Liver (tissue), 9 donors: ENCODE measurements around the gene LSMEM2. TPM values are rescaled to one million over a fixed set of nuclear protein-coding genes. Genes with fewer than 3 reads are reported as not detected.

ENCODE experiments used
- DNase-seq: peaks from one replicate; pipeline ENCODE4 v3.0.0-alpha.2; 2017; ENCODE audit warnings: low spot score
- H3K27ac ChIP-seq, 2 donors: one replicate each; pipeline ENCODE4 v1.7.0; 2013; ENCODE audit warnings: inconsistent platforms in 2 of 2, low read length in 2 of 2, control low read depth in 1 of 2, low read depth in 1 of 2, mild to moderate bottlenecking in 1 of 2
- H3K27me3 ChIP-seq, 4 donors: one replicate each; pipeline versions ENCODE4 v1.6.1 to v1.7.0; 2013; ENCODE audit warnings: low read length in 3 of 4, inconsistent platforms in 1 of 4, mild to moderate bottlenecking in 1 of 4, moderate library complexity in 1 of 4; ENCODE audit not compliant: control insufficient read depth in 4 of 4, insufficient read depth in 4 of 4
- H3K36me3 ChIP-seq, 4 donors: one replicate each; pipeline versions ENCODE4 v1.6.1 to v1.7.0; 2013; ENCODE audit warnings: low read length in 3 of 4, mild to moderate bottlenecking in 3 of 4, low read depth in 1 of 4, moderate library complexity in 1 of 4; ENCODE audit not compliant: control insufficient read depth in 4 of 4, insufficient read depth in 3 of 4
- H3K4me1 ChIP-seq, 4 donors: one replicate each; pipeline versions ENCODE4 v1.6.1 to v1.7.0; 2013; ENCODE audit warnings: low read length in 3 of 4, mild to moderate bottlenecking in 3 of 4, moderate library complexity in 1 of 4; ENCODE audit not compliant: control insufficient read depth in 4 of 4, insufficient read depth in 4 of 4
- H3K4me3 ChIP-seq, 3 donors: one replicate each; pipeline versions ENCODE4 v1.6.1 to v1.7.0; 2013; ENCODE audit warnings: low read length in 3 of 3, control low read depth in 1 of 3, low read depth in 1 of 3, mild to moderate bottlenecking in 1 of 3
- H3K9ac ChIP-seq, 2 donors: one replicate each; pipeline ENCODE4 v1.7.0; 2013; ENCODE audit warnings: low read length in 2 of 2, mild to moderate bottlenecking in 2 of 2, moderate library complexity in 2 of 2, control low read depth in 1 of 2, low read depth in 1 of 2
- H3K9me3 ChIP-seq, 4 donors: one replicate each; pipeline versions ENCODE4 v1.6.1 to v1.7.0; 2013; ENCODE audit warnings: low read length in 3 of 4; ENCODE audit not compliant: control insufficient read depth in 4 of 4
- ATF3 ChIP-seq: IDR thresholded peaks from 2 replicates; pipeline ENCODE4 v1.6.1; 2016; ENCODE audit warnings: antibody characterized with exemption
- CTCF ChIP-seq: fragments of 150-350 bp; IDR thresholded peaks from 2 replicates; pipeline ENCODE4 v1.5.1; 2017; ENCODE audit warnings: improper control_type of control experiment, low read depth, low read length; ENCODE audit not compliant: missing input control
- EGR1 ChIP-seq, 2 donors: IDR thresholded peaks; 2 replicates each; pipeline ENCODE4 v1.6.1; 2016 to 2018; ENCODE audit warnings: antibody characterized with exemption in 2 of 2, low read depth in 2 of 2
- FOXA1 ChIP-seq: IDR thresholded peaks from 2 replicates; pipeline ENCODE4 v1.6.1; 2016; ENCODE audit warnings: antibody characterized with exemption
- FOXA2 ChIP-seq: IDR thresholded peaks from 2 replicates; pipeline ENCODE4 v1.6.1; 2016; ENCODE audit warnings: antibody characterized with exemption
- GABPA ChIP-seq, 2 donors: IDR thresholded peaks in 1 of 2; conservative IDR thresholded peaks in 1 of 2; 2 replicates each; pipeline ENCODE4 v1.6.1; 2016; ENCODE audit warnings: antibody characterized with exemption in 2 of 2, mild to moderate bottlenecking in 1 of 2, moderate library complexity in 1 of 2
- HNF4A ChIP-seq, 2 donors: conservative IDR thresholded peaks; 2 replicates each; pipeline ENCODE4 v1.6.1; 2016; ENCODE audit warnings: antibody characterized with exemption in 2 of 2, mild to moderate bottlenecking in 2 of 2
- HNF4G ChIP-seq: IDR thresholded peaks from 2 replicates; pipeline ENCODE4 v1.6.1; 2016; ENCODE audit warnings: antibody characterized with exemption
- JUND ChIP-seq, 2 donors: IDR thresholded peaks; 2 replicates each; pipeline ENCODE4 v1.6.1; 2016; ENCODE audit warnings: antibody characterized with exemption in 2 of 2
- MAX ChIP-seq: IDR thresholded peaks from 2 replicates; pipeline ENCODE4 v1.6.1; 2016; ENCODE audit warnings: antibody characterized with exemption
- NR2F2 ChIP-seq: IDR thresholded peaks from 2 replicates; pipeline ENCODE4 v1.6.1; 2016; ENCODE audit warnings: antibody characterized with exemption
- RAD21 ChIP-seq, 2 donors: IDR thresholded peaks; 2 replicates each; pipeline ENCODE4 v1.6.1; 2016; ENCODE audit warnings: antibody characterized with exemption in 2 of 2, mild to moderate bottlenecking in 2 of 2
- RXRA ChIP-seq, 2 donors: IDR thresholded peaks; 2 replicates each; pipeline ENCODE4 v1.6.1; 2017 to 2018; ENCODE audit warnings: antibody characterized with exemption in 2 of 2, mild to moderate bottlenecking in 1 of 2
- SP1 ChIP-seq: IDR thresholded peaks from 2 replicates; pipeline ENCODE4 v1.6.1; 2018; ENCODE audit warnings: antibody characterized with exemption, mild to moderate bottlenecking
- TAF1 ChIP-seq: conservative IDR thresholded peaks from 2 replicates; pipeline ENCODE4 v1.6.1; 2016; ENCODE audit warnings: antibody characterized with exemption, mild to moderate bottlenecking
- YY1 ChIP-seq: IDR thresholded peaks from 2 replicates; pipeline ENCODE4 v1.6.1; 2016; ENCODE audit warnings: antibody characterized with exemption, mild to moderate bottlenecking
- ZBTB33 ChIP-seq: IDR thresholded peaks from 2 replicates; pipeline ENCODE4 v1.6.1; 2016; ENCODE audit warnings: antibody characterized with exemption
- WGBS: extraction: QIAGEN DNeasy Blood & Tissue Kit; methylation state at CpG from one replicate; pipeline ENCODE4 v1.1.7; 2013; 5-methylcytosine and 5-hydroxymethylcytosine counted together
- polyA plus RNA-seq, 2 donors: library from polyadenylated mRNA; stranded (reverse) in 1 of 2; unstranded in 1 of 2; fragments of 200-250 nt in 1 of 2; fragments of >200 nt in 1 of 2; fragmentation: Nextera tagmentation in 1 of 2; extraction: Ambion mirVana in 1 of 2; gene quantifications; one replicate each; pipeline versions ENCODE4 v1.2.1 to v1.2.3, GENCODE V29; 2013 to 2015
- total RNA-seq, 2 donors: library from RNA; depleted of rRNA; stranded (reverse); fragments of >200 nt; gene quantifications; one replicate each; pipeline ENCODE4 v1.2.3, GENCODE V29; 2014
- TF ChIP-seq, protein P1 (sequence below): IDR thresholded peaks from 2 replicates; pipeline ENCODE4 v1.6.1; 2016; ENCODE audit warnings: antibody characterized with exemption, mild to moderate bottlenecking
- donor health status: healthy.
- donor health status: healthy.
- donor health status: healthy.
- donor health status: healthy.
- donor health status: healthy.

Gene LSMEM2
- total and polyA plus RNA-seq, 4 donors, result 0.03 to 0.08 TPM; not detected in 2

DNA sequence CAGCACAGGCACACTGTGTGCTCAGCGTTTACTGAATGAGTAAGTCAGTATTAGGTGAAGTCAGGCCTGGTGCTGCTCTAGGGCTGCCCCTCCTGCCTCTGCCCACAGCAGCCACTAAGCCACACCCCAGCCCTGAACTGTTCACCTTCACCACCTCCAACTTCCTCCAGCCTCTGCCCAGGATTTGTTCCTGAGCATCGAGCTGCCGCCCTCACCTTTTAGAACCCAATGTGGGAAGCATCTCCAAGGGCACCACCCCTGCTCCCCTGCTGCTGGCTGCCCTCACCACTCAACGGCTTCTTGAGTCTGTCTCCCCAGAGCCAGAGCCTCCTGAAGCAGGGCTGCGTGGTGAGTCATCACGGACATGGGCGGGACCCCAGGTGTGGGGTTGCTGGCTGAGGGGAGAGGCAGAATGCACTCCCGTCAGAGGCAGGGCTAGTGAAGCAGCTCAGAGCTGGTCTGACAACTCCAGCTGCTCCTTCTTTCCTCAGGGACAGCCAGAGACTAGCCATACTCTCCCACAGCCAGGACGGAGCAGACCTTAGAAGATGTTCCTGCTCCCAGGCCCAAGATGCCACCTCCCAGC lies 37.9 kb downstream of the LSMEM2 start:
- H3K27me3 ChIP-seq, result no peaks in the 10 kb centered on the region
- no peaks in the 10 kb centered on the region for H3K9me3 ChIP-seq
- peaks cover 0 to 10% (median 2%) of the 10 kb centered on the region in 4 donors for H3K36me3 ChIP-seq
- H3K4me3 ChIP-seq, result no peak overlapping the region
- H3K9ac ChIP-seq, result no peak overlapping the region
- no peak for DNase-seq
- peaks cover 12 to 31% (median 27%) of the 10 kb centered on the region in 4 donors for H3K4me1 ChIP-seq
- WGBS, result 76% methylated on average over 9 of the region's 9 CpGs
- H3K27ac ChIP-seq, result no peak overlapping the region
- TF ChIP-seq HNF4G, result no peak
- TF ChIP-seq FOXA2, result no peak
- TF ChIP-seq NR2F2, result no peak
- no peak for TF ChIP-seq RAD21 (IDR thresholded peaks at IDR 0.05)

DNA sequence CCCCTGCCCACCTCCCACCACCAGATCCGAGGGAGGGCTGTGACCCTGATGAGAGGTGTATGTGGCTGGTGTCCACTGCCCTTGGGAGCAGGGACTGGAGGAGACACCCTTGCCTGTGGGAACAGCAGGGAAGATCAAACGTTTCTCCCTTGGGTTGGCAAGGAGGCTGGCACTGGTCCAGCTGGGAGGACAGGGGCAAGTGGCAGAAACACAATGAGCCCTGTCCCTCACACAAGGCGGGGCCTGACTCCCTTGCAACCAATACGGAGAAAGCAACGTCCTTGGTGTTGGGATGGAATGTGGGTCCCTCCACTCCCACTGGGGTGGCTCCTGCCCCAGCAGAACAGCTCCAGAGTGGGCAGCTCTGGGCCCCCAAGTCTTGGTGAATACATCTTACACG lies 38.4 kb downstream of the LSMEM2 start:
- Histone ChIP-seq H3K27ac (no peak overlapping the region), H3K9ac (no peak overlapping the region), H3K9me3 (no peaks in the 10 kb centered on the region), H3K36me3 (peaks cover 0 to 10% (median 2%) of the 10 kb centered on the region in 4 donors), H3K4me1 (peaks cover 15 to 36% (median 32%) of the 10 kb centered on the region in 4 donors), H3K4me3 (no peak overlapping the region), H3K27me3 (no peaks in the 10 kb centered on the region)
- 59% methylated on average over 6 of the region's 6 CpGs for whole genome bisulfite sequencing
- no peak for DNase-seq
- no peak for TF ChIP-seq TAF1
- TF ChIP-seq ZBTB33, result no peak
- TF ChIP-seq, protein P1, sequence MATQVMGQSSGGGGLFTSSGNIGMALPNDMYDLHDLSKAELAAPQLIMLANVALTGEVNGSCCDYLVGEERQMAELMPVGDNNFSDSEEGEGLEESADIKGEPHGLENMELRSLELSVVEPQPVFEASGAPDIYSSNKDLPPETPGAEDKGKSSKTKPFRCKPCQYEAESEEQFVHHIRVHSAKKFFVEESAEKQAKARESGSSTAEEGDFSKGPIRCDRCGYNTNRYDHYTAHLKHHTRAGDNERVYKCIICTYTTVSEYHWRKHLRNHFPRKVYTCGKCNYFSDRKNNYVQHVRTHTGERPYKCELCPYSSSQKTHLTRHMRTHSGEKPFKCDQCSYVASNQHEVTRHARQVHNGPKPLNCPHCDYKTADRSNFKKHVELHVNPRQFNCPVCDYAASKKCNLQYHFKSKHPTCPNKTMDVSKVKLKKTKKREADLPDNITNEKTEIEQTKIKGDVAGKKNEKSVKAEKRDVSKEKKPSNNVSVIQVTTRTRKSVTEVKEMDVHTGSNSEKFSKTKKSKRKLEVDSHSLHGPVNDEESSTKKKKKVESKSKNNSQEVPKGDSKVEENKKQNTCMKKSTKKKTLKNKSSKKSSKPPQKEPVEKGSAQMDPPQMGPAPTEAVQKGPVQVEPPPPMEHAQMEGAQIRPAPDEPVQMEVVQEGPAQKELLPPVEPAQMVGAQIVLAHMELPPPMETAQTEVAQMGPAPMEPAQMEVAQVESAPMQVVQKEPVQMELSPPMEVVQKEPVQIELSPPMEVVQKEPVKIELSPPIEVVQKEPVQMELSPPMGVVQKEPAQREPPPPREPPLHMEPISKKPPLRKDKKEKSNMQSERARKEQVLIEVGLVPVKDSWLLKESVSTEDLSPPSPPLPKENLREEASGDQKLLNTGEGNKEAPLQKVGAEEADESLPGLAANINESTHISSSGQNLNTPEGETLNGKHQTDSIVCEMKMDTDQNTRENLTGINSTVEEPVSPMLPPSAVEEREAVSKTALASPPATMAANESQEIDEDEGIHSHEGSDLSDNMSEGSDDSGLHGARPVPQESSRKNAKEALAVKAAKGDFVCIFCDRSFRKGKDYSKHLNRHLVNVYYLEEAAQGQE, result no peak
- no peak for TF ChIP-seq NR2F2
- TF ChIP-seq MAX, result no peak
- no peak for TF ChIP-seq HNF4G
- TF ChIP-seq ATF3, result no peak
- TF ChIP-seq RAD21 (IDR thresholded peaks at IDR 0.05), result no peak
- no peak for TF ChIP-seq SP1
- no peak for TF ChIP-seq HNF4A (conservative IDR thresholded peaks at IDR 0.05)
- no peak for TF ChIP-seq CTCF
- TF ChIP-seq GABPA (IDR thresholded peaks at IDR 0.05 in 1 of 2, conservative IDR thresholded peaks at IDR 0.05 in 1 of 2), result no peak
- TF ChIP-seq FOXA2, result no peak
- no peak for TF ChIP-seq RXRA (IDR thresholded peaks at IDR 0.05)
- no peak for TF ChIP-seq YY1
- no peak for TF ChIP-seq EGR1 (IDR thresholded peaks at IDR 0.05; ENCODE audit: low read depth in 2 of 2)
- no peak for TF ChIP-seq FOXA1
- no peak for TF ChIP-seq JUND (IDR thresholded peaks at IDR 0.05)
